GM21723 (cell line): ENCODE measurements around the gene HFE.

Experiments
- ATAC-seq: cut with Tn5 transposase; IDR thresholded peaks from one replicate; pipeline ENCODE4 v1.9.1; 2021; ENCODE audit warnings: mild to moderate bottlenecking, moderate library complexity; ENCODE audit not compliant: unreplicated experiment

HFE gene

GRCh38 chr6:26130581-26131249 lies 43.5 kb downstream of the HFE start:
- no peak for ATAC-seq

GRCh38 chr6:26131618-26132017 lies 44.4 kb downstream of the HFE start:
- ATAC-seq = no peak

GRCh38 chr6:26133730-26134129 lies 46.5 kb downstream of the HFE start:
- no peak for ATAC-seq

- ATAC-seq = no peak
These were observed 49.1 kb downstream of the HFE start for GRCh38 chr6:26136321-26136720.

- ATAC-seq = no peak
These were observed 53.2 kb downstream of the HFE start for GRCh38 chr6:26140254-26140966.

GRCh38 chr6:26140967-26141294 lies 53.7 kb downstream of the HFE start:
- ATAC-seq = no peak

- ATAC-seq = no peak
These were observed 54.2 kb downstream of the HFE start for GRCh38 chr6:26141378-26141904.

GRCh38 chr6:26142026-26142425 lies 54.8 kb downstream of the HFE start:
- ATAC-seq = no peak
